H9 (cell line): ENCODE data around the gene SLC26A6. TPM values are rescaled to one million over a fixed set of nuclear protein-coding genes. Genes with fewer than 3 reads are reported as not detected.

Experiments
- DNase-seq: peaks from one replicate; pipeline ENCODE4 v3.0.0-alpha.2; 2017
- H2AFZ ChIP-seq: one replicate; pipeline ENCODE4 v1.6.1; 2013; ENCODE audit warnings: mild to moderate bottlenecking, low read length, control low read depth, moderate library complexity
- H2AK5ac ChIP-seq: 2 replicates; pipeline ENCODE4 v1.6.1; 2013; ENCODE audit warnings: low read length, control low read depth, mixed read lengths; ENCODE audit not compliant: insufficient read length
- H2BK120ac ChIP-seq: one replicate; pipeline ENCODE4 v1.6.1; 2013; ENCODE audit warnings: low read depth, mild to moderate bottlenecking, low read length, control low read depth, inconsistent platforms; ENCODE audit not compliant: poor library complexity, severe bottlenecking
- H2BK12ac ChIP-seq: 2 replicates; pipeline ENCODE4 v1.6.1; 2013; ENCODE audit warnings: low read length, control low read depth, mixed read lengths, low read depth; ENCODE audit not compliant: insufficient read length
- H2BK15ac ChIP-seq: 2 replicates; pipeline ENCODE4 v1.6.1; 2013; ENCODE audit warnings: low read depth, low read length, control low read depth
- H2BK20ac ChIP-seq: one replicate; pipeline ENCODE4 v1.6.1; 2013; ENCODE audit warnings: low read depth, mild to moderate bottlenecking, low read length, control low read depth, inconsistent platforms; ENCODE audit not compliant: poor library complexity, severe bottlenecking
- H2BK5ac ChIP-seq: 2 replicates; pipeline ENCODE4 v1.6.1; 2013; ENCODE audit warnings: low read length, control low read depth, mixed read lengths; ENCODE audit not compliant: insufficient read length
- H3K14ac ChIP-seq: 2 replicates; pipeline ENCODE4 v1.6.1; 2013; ENCODE audit warnings: low read length, control low read depth; ENCODE audit not compliant: insufficient read depth
- H3K18ac ChIP-seq: 2 replicates; pipeline ENCODE4 v1.6.1; 2013; ENCODE audit warnings: low read depth, mild to moderate bottlenecking, mixed read lengths, low read length, control low read depth; ENCODE audit not compliant: insufficient read length
- H3K23ac ChIP-seq: 2 replicates; pipeline ENCODE4 v1.6.1; 2013; ENCODE audit warnings: low read length, control low read depth, mixed read lengths, low read depth; ENCODE audit not compliant: insufficient read length
- H3K23me2 ChIP-seq: 2 replicates; pipeline ENCODE4 v1.6.1; 2013; ENCODE audit warnings: low read depth, mild to moderate bottlenecking, mixed read lengths, low read length, control low read depth; ENCODE audit not compliant: insufficient read length, poor library complexity, severe bottlenecking
- H3K27ac ChIP-seq: 2 replicates; pipeline ENCODE4 v1.5.1; 2013; ENCODE audit warnings: low read length, control low read depth, mixed read lengths, low read depth; ENCODE audit not compliant: insufficient read length
- H3K27me3 ChIP-seq: 2 replicates; pipeline ENCODE4 v1.6.1; 2013; ENCODE audit warnings: low read length, control low read depth, inconsistent platforms; ENCODE audit not compliant: insufficient read depth
- H3K4ac ChIP-seq: 2 replicates; pipeline ENCODE4 v1.6.1; 2013; ENCODE audit warnings: low read depth, mild to moderate bottlenecking, control low read depth, inconsistent platforms, low read length, moderate library complexity
- H3K4me1 ChIP-seq: 2 replicates; pipeline ENCODE4 v1.6.1; 2013; ENCODE audit warnings: low read length, control low read depth, inconsistent platforms; ENCODE audit not compliant: insufficient read depth
- H3K4me2 ChIP-seq: 2 replicates; pipeline ENCODE4 v1.6.1; 2013; ENCODE audit warnings: low read length, control low read depth, mixed read lengths; ENCODE audit not compliant: insufficient read length, insufficient read depth
- H3K56ac ChIP-seq: 2 replicates; pipeline ENCODE4 v1.6.1; 2013; ENCODE audit warnings: low read depth, mild to moderate bottlenecking, mixed read lengths, low read length, control low read depth; ENCODE audit not compliant: insufficient read length
- H3K79me1 ChIP-seq: 2 replicates; pipeline ENCODE4 v1.6.1; 2013; ENCODE audit warnings: low read depth, mild to moderate bottlenecking, moderate library complexity, low read length, control low read depth, inconsistent platforms; ENCODE audit not compliant: insufficient read depth, poor library complexity, severe bottlenecking
- H3K79me2 ChIP-seq: 2 replicates; pipeline ENCODE4 v1.6.1; 2013; ENCODE audit warnings: low read length, control low read depth, inconsistent platforms; ENCODE audit not compliant: insufficient read depth
- H3K9ac ChIP-seq: 2 replicates; pipeline ENCODE4 v1.6.1; 2013; ENCODE audit warnings: low read length, control low read depth, mixed read lengths; ENCODE audit not compliant: insufficient read length; ENCODE audit errors: extremely low read depth
- H3K9me3 ChIP-seq: one replicate; pipeline ENCODE4 v1.6.1; 2013; ENCODE audit warnings: low read depth, low read length, inconsistent platforms; ENCODE audit not compliant: control insufficient read depth
- H3T11ph ChIP-seq: one replicate; pipeline ENCODE4 v1.6.1; 2013; ENCODE audit warnings: mild to moderate bottlenecking, low read length, control low read depth, inconsistent platforms
- H4K20me1 ChIP-seq: one replicate; pipeline ENCODE4 v1.6.1; 2013; ENCODE audit not compliant: control insufficient read depth, insufficient read length, insufficient read depth
- H4K5ac ChIP-seq: 2 replicates; pipeline ENCODE4 v1.6.1; 2013; ENCODE audit warnings: low read depth, mild to moderate bottlenecking, mixed read lengths, low read length, control low read depth; ENCODE audit not compliant: insufficient read length
- H4K8ac ChIP-seq: replicated peaks from 2 replicates; pipeline ENCODE4 v1.6.1; 2013; ENCODE audit warnings: low read length, control low read depth, mixed read lengths, low read depth; ENCODE audit not compliant: insufficient read length
- H4K91ac ChIP-seq: 2 replicates; pipeline ENCODE4 v1.6.1; 2013; ENCODE audit warnings: low read depth, mild to moderate bottlenecking, moderate library complexity, mixed read lengths, low read length, control low read depth; ENCODE audit not compliant: insufficient read length
- H3K27ac Mint-ChIP-seq, 3 experiments: 2 replicates in 2 of 3; 3 replicates in 1 of 3; pipeline ENCODE4 v1.8.0; 2020 to 2021; ENCODE audit warnings: mixed read lengths in 3 of 3, mild to moderate bottlenecking in 1 of 3, moderate library complexity in 1 of 3
- H3K27me3 Mint-ChIP-seq: 2 replicates; pipeline ENCODE4 v1.8.0; 2021; ENCODE audit warnings: low read depth, mild to moderate bottlenecking, moderate library complexity, mixed read lengths
- H3K36me3 Mint-ChIP-seq, 3 experiments: 2 replicates in 2 of 3; 3 replicates in 1 of 3; pipeline ENCODE4 v1.8.0; 2020 to 2021; ENCODE audit warnings: low read depth in 3 of 3, mixed read lengths in 3 of 3; ENCODE audit not compliant: insufficient read depth in 1 of 3
- H3K4me1 Mint-ChIP-seq, 2 experiments: 2 replicates each; pipeline ENCODE4 v1.8.0; 2020; ENCODE audit warnings: mixed read lengths in 2 of 2
- H3K4me3 Mint-ChIP-seq, 2 experiments: 2 replicates in 1 of 2; 3 replicates in 1 of 2; pipeline ENCODE4 v1.8.0; 2020 to 2021; ENCODE audit warnings: mild to moderate bottlenecking in 2 of 2, mixed read lengths in 2 of 2, moderate library complexity in 1 of 2
- H3K9me3 Mint-ChIP-seq, 2 experiments: 2 replicates in 1 of 2; 3 replicates in 1 of 2; pipeline ENCODE4 v1.8.0; 2020; ENCODE audit warnings: mild to moderate bottlenecking in 2 of 2, mixed read lengths in 2 of 2, moderate library complexity in 1 of 2
- WGBS: extraction: QIAGEN DNeasy Blood & Tissue Kit; methylation state at CpG from one replicate; pipeline ENCODE4 v1.1.7; 2013; ENCODE audit warnings: missing lambda C conversion rate, low lambda C conversion rate, mixed read lengths; ENCODE audit not compliant: insufficient read length; ENCODE audit errors: extremely low coverage; 5-methylcytosine and 5-hydroxymethylcytosine counted together
- total RNA-seq: library from RNA; stranded (reverse); gene quantifications from 2 replicates; pipeline ENCODE4 v1.2.1, GENCODE V29; 2021
- TF ChIP-seq, protein P1 (sequence below): fragments of 200-600 bp; sonication (generic); conservative IDR thresholded peaks from 3 replicates; pipeline ENCODE4 v1.8.0; 2021; ENCODE audit warnings: antibody characterized with exemption, mild to moderate bottlenecking

Gene SLC26A6
- total RNA-seq, 1 experiment from 2014 or later, result 61.3 TPM

DNA sequence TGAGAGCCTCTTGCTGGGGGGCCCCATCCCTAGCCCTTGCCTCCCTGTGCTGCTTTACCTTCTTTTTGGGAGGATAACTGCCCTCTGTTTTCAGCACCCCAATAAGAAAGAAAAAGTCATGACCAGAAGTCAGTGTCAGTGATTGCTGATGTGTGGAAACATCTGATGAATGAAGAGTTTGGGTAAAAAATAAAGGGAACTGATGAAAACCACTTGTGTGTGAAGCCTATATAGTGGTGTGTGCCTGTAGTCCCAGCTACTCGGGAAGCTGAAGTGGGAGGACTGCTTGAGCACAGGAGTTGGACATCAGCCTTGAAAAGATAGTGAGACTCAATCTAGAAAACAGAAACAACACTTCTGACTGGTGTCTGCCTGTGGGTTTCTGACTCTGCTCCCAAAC is 37.3 kb upstream of the SLC26A6 start:
- Histone ChIP-seq H2AK5ac (no peak overlapping the region), H2BK120ac (no peak overlapping the region), H3K4me2 (no peak overlapping the region), H4K20me1 (no peaks in the 10 kb centered on the region), H3K9ac (no peak overlapping the region), H3K79me1 (no peaks in the 10 kb centered on the region), H3K9me3 (no peaks in the 10 kb centered on the region), H3K4ac (no peak overlapping the region), H3K79me2 (no peaks in the 10 kb centered on the region), H2BK5ac (no peak overlapping the region), H4K8ac (no peak overlapping the region), H3K4me1 (no peaks in the 10 kb centered on the region), H3K23ac (no peak overlapping the region), H2BK12ac (no peak overlapping the region), H3K56ac (no peak overlapping the region), H3T11ph (no peak overlapping the region), H3K23me2 (no peaks in the 10 kb centered on the region), H2AFZ (no peak overlapping the region), H3K14ac (no peak overlapping the region), H3K27me3 (no peaks in the 10 kb centered on the region), H3K18ac (no peak overlapping the region), H2BK20ac (no peak overlapping the region), H2BK15ac (no peak overlapping the region), H3K27ac (no peak overlapping the region), H4K91ac (no peak overlapping the region), H4K5ac (no peak overlapping the region)
- no peaks in the 10 kb centered on the region for H3K4me1 Mint-ChIP-seq
- H3K27ac Mint-ChIP-seq, result no peak overlapping the region
- H3K4me3 Mint-ChIP-seq, result no peak overlapping the region
- WGBS, result no CpG with 5 or more reads among the region's 1 CpG
- no peak for DNase-seq
- peaks cover 19 to 74% (median 54%) of the 10 kb centered on the region in 3 experiments; a peak in 6 of 7 replicates for H3K36me3 Mint-ChIP-seq
- TF ChIP-seq, protein P1, sequence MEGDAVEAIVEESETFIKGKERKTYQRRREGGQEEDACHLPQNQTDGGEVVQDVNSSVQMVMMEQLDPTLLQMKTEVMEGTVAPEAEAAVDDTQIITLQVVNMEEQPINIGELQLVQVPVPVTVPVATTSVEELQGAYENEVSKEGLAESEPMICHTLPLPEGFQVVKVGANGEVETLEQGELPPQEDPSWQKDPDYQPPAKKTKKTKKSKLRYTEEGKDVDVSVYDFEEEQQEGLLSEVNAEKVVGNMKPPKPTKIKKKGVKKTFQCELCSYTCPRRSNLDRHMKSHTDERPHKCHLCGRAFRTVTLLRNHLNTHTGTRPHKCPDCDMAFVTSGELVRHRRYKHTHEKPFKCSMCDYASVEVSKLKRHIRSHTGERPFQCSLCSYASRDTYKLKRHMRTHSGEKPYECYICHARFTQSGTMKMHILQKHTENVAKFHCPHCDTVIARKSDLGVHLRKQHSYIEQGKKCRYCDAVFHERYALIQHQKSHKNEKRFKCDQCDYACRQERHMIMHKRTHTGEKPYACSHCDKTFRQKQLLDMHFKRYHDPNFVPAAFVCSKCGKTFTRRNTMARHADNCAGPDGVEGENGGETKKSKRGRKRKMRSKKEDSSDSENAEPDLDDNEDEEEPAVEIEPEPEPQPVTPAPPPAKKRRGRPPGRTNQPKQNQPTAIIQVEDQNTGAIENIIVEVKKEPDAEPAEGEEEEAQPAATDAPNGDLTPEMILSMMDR, result no peak
- H3K27me3 Mint-ChIP-seq, result no peaks in the 10 kb centered on the region
- H3K9me3 Mint-ChIP-seq, result no peaks in the 10 kb centered on the region; a peak in 1 of 5 replicates
